ENCODE data around the gene ENG.

Gene ENG

DNA sequence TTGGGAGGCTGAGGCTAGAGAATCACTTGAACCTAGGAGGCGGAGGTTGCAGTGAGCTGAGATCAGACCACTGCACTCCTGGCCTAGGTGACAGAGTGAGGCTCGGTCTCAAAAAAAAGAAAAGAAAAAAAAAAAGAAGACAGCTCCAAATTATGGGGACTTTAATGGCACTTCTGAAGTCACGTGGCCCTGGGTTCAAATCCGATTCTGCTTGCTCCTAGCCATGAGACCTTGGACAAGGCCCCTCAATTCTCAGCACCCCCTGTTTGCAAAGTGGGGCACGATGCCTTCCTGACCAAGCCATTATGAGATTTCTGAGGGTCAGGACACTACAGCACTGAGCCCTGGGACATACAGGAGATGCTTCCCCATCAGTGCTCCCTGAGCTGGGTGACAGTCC is 1.1 kb upstream of the ENG start:
- TF ChIP-seq, protein P1, sequence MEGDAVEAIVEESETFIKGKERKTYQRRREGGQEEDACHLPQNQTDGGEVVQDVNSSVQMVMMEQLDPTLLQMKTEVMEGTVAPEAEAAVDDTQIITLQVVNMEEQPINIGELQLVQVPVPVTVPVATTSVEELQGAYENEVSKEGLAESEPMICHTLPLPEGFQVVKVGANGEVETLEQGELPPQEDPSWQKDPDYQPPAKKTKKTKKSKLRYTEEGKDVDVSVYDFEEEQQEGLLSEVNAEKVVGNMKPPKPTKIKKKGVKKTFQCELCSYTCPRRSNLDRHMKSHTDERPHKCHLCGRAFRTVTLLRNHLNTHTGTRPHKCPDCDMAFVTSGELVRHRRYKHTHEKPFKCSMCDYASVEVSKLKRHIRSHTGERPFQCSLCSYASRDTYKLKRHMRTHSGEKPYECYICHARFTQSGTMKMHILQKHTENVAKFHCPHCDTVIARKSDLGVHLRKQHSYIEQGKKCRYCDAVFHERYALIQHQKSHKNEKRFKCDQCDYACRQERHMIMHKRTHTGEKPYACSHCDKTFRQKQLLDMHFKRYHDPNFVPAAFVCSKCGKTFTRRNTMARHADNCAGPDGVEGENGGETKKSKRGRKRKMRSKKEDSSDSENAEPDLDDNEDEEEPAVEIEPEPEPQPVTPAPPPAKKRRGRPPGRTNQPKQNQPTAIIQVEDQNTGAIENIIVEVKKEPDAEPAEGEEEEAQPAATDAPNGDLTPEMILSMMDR (IDR thresholded peaks at IDR 0.05; ENCODE audit: low read depth, low read length): no peak
- Histone ChIP-seq H3K36me3 (no peaks in the 10 kb centered on the region), H3K9me3 (ENCODE audit: severe bottlenecking) (peaks cover 2% of the 10 kb centered on the region), H3K27me3 (ENCODE audit: insufficient read depth, low read depth, severe bottlenecking) (no peaks in the 10 kb centered on the region), H3K4me3 (ENCODE audit: low read depth, low read length) (no peak overlapping the region), H3K27ac (peak overlapping the region; percentile 81)
- DNase-seq: no peak

DNA sequence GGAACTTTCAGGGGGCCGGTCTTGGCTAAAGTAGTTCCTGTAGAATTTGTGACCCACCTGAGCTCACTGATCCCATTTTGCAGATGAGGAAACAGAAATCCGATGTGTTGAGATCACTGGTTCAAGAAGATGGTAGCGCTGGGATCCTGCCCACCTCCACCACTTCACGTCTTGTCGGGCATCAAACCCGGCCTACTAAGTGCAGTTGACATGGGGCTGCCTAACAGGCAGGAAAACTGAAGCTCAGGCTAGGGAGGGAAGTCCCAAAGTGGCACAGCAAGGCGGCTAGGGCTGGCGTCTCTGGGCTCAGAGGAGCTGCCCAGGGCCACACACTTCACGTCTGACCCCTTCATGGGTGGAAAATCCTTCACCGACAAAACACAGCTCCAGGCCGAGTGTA is 502 bp upstream of the ENG start:
- Histone ChIP-seq H3K36me3 (no peaks in the 10 kb centered on the region), H3K27me3 (ENCODE audit: insufficient read depth, low read depth, severe bottlenecking) (no peaks in the 10 kb centered on the region), H3K27ac (peak overlapping the region; percentile 40), H3K4me3 (ENCODE audit: low read depth, low read length) (no peak overlapping the region), H3K9me3 (ENCODE audit: severe bottlenecking) (peaks cover 8% of the 10 kb centered on the region)
- no peak for DNase-seq
- TF ChIP-seq, protein P1 (IDR thresholded peaks at IDR 0.05; ENCODE audit: low read depth, low read length): no peak

DNA sequence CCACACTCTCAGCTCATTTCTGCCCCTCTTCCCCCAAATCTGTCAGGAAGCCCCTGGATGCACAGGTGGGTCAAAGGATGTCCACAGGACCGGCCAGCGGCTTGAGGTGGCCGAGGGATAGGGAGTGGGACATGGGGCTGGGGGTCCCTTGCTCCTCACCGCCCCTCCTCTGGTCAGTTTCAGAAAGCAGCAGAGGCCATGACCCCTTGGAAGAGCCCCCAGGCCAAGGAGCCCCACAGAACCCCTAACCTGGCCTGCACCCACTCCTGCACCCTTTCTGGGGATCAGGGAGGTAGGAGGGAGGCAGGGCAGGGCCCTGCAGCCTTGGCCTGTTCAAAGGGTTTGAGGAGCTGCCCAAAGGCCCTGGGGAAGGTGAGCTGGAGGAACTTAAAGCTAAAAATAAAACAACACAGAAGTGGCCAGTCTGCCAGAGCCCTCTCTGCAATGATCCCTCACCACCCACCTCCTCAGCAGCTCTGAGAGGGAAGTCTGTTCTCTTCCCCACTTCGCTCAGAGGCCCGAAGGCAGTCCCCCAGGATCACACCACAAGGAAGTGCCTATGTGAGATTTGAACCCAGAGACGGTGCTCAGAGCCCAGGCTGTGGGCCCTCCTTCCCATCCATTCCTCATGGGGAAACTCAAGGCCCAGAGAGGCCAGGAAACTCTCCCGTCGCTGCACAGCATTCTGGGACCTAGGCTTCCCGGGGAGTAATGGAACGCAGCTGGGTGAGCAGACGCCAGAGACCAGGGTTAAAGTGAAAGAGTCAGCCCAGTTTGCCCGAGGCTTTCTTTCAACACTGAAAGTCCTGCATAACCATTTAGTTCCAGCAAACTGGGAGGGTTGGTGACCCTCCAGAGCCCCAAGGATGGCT is 910 bp downstream of the ENG start:
- Histone ChIP-seq H3K27me3 (ENCODE audit: insufficient read depth, low read depth, severe bottlenecking) (no peaks in the 10 kb centered on the region), H3K9me3 (ENCODE audit: severe bottlenecking) (peaks cover 22% of the 10 kb centered on the region), H3K36me3 (peaks cover 3% of the 10 kb centered on the region; the same call in 1 of the 2 replicates), H3K4me3 (ENCODE audit: low read depth, low read length) (no peak overlapping the region), H3K27ac (peak overlapping the region; percentile 17)
- TF ChIP-seq, protein P1 (IDR thresholded peaks at IDR 0.05; ENCODE audit: low read depth, low read length): no peak
- no peak for DNase-seq

DNA sequence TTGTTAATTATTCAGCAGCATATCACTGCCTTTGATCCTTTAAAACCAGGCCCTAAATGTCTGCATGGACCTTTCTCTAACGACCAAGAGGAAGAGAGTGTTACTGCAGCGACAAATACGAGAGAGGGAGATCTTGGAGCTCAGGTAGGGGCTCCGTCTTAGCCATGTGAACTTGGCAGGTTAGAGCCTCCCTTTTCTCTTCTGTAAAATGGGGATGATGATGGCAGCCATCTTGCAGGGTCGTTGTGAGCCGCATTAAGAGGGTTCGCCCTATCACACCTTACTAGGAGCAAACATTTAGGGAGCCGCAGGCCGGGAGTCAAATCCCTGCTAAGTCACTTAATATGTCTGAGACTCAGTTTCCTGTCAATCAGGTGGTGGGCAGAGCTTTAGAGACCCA is 1.6 kb downstream of the ENG start:
- Histone ChIP-seq H3K27me3 (ENCODE audit: insufficient read depth, low read depth, severe bottlenecking) (no peaks in the 10 kb centered on the region), H3K9me3 (ENCODE audit: severe bottlenecking) (peaks cover 26% of the 10 kb centered on the region), H3K36me3 (peaks cover 3% of the 10 kb centered on the region; the same call in 1 of the 2 replicates), H3K4me3 (ENCODE audit: low read depth, low read length) (no peak overlapping the region), H3K27ac (no peak overlapping the region)
- TF ChIP-seq, protein P1 (IDR thresholded peaks at IDR 0.05; ENCODE audit: low read depth, low read length): no peak
- DNase-seq: no peak

DNA sequence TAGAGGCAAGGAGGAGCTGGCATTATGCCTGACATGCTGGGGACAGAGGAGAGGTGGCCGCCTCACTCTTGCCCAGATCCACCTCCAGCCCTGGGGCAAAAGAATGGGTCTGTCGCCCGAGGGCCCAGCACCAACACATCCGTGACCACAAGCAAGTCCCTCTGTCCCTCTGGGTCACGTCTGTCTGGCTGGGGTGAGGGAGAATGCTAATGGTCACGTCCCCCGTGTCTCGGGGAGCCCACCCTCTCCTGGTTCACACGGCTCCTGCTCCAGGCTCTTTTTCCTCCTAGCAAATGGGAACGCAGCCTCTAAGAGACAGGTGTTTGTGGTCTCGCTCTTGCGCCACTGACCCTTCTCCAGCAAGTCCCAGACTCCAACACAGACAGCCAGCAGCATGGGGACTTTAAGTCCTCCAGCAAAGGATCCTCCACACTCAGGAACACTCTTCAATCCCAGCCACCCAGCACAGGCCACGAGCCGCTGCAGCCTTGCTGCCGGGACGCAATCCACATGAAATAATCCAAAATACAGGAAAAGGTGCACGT is 4.1 kb downstream of the ENG start:
- Histone ChIP-seq H3K4me3 (ENCODE audit: low read depth, low read length) (no peak overlapping the region), H3K27ac (peak overlapping the region; percentile 13; the same call in 1 of the 2 replicates), H3K36me3 (peaks cover 3% of the 10 kb centered on the region; the same call in 1 of the 2 replicates), H3K9me3 (ENCODE audit: severe bottlenecking) (peaks cover 26% of the 10 kb centered on the region), H3K27me3 (ENCODE audit: insufficient read depth, low read depth, severe bottlenecking) (no peaks in the 10 kb centered on the region)
- no peak for DNase-seq
- TF ChIP-seq, protein P1 (IDR thresholded peaks at IDR 0.05; ENCODE audit: low read depth, low read length): no peak

Measured in WERI-Rb-1 (cell line).